ENCODE measurements around the gene CNTN5.

DNA sequence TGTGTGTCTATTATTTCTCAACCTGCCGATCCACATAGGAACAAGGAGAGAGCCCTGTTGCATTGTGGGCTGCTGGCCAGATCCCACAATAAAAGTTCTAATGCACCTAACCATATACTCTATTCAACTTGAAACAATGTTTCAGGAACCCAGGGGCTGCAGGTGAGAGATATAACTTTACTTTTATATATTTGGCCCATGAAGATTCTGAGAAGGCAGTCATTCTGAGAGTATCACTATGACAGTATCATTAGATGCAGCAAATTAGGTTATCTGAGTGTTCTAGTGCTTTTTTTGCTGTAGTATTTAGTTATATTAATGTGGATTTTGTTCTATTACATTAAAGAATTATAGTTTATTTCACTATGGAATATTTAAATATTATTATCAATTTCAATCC lies 1011.2 kb downstream of the CNTN5 start:
- TF ChIP-seq, protein P1, sequence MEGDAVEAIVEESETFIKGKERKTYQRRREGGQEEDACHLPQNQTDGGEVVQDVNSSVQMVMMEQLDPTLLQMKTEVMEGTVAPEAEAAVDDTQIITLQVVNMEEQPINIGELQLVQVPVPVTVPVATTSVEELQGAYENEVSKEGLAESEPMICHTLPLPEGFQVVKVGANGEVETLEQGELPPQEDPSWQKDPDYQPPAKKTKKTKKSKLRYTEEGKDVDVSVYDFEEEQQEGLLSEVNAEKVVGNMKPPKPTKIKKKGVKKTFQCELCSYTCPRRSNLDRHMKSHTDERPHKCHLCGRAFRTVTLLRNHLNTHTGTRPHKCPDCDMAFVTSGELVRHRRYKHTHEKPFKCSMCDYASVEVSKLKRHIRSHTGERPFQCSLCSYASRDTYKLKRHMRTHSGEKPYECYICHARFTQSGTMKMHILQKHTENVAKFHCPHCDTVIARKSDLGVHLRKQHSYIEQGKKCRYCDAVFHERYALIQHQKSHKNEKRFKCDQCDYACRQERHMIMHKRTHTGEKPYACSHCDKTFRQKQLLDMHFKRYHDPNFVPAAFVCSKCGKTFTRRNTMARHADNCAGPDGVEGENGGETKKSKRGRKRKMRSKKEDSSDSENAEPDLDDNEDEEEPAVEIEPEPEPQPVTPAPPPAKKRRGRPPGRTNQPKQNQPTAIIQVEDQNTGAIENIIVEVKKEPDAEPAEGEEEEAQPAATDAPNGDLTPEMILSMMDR (tag by site-specific recombination; IDR thresholded peaks at IDR 0.05): no peak
- TF ChIP-seq YY1 (tag by site-specific recombination; IDR thresholded peaks at IDR 0.05) (no peak), ZNF341 (tag by site-specific recombination; IDR thresholded peaks at IDR 0.05; ENCODE audit: low read depth) (no peak), RBAK (tag by site-specific recombination; IDR thresholded peaks at IDR 0.05) (no peak)

All from HEK293 (cell line).